ENCODE data around the gene RBPJL. TPM values are rescaled to one million over a fixed set of nuclear protein-coding genes. Genes with fewer than 3 reads are reported as not detected.

Gene RBPJL
- total RNA-seq, 1 donor from 2014 or later = not detected

- TF ChIP-seq, protein P1, sequence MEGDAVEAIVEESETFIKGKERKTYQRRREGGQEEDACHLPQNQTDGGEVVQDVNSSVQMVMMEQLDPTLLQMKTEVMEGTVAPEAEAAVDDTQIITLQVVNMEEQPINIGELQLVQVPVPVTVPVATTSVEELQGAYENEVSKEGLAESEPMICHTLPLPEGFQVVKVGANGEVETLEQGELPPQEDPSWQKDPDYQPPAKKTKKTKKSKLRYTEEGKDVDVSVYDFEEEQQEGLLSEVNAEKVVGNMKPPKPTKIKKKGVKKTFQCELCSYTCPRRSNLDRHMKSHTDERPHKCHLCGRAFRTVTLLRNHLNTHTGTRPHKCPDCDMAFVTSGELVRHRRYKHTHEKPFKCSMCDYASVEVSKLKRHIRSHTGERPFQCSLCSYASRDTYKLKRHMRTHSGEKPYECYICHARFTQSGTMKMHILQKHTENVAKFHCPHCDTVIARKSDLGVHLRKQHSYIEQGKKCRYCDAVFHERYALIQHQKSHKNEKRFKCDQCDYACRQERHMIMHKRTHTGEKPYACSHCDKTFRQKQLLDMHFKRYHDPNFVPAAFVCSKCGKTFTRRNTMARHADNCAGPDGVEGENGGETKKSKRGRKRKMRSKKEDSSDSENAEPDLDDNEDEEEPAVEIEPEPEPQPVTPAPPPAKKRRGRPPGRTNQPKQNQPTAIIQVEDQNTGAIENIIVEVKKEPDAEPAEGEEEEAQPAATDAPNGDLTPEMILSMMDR (IDR thresholded peaks at IDR 0.05; ENCODE audit: partially characterized antibody, unreplicated experiment) = peak; percentile 99
- Mint-ChIP-seq H3K27me3 (ENCODE audit: unreplicated experiment) (peaks cover 14% of the 10 kb centered on the region), H3K27ac (ENCODE audit: unreplicated experiment) (peak overlapping the region; percentile 95), H3K36me3 (ENCODE audit: unreplicated experiment) (peaks cover 6% of the 10 kb centered on the region), H3K9me3 (ENCODE audit: unreplicated experiment) (peaks cover 22% of the 10 kb centered on the region), H3K4me1 (ENCODE audit: low read depth, unreplicated experiment) (peaks cover 15% of the 10 kb centered on the region), H3K4me3 (ENCODE audit: unreplicated experiment) (peak overlapping the region; percentile 82)
- peak; percentile 95 for DNase-seq
Measured at GRCh38 chr20:45293041-45294002, 13.3 kb upstream of the RBPJL start.

DNA sequence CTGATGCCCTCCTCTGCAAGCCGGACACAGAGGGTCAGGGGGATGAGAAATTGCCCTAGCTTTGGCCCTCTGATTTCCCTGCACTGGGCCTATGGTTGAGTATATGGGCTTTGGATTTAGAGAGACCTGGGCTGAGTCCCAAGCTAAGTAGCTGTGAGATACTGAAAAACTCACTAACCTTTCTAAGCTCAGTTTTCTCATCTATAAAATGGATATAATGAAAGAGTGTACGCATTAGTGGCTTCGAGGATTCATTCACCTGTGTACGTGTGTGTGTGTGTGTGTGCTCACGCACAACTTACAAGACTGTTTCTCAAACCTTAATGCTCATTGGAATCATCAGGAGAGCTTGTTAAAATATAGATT lies 12.7 kb upstream of the RBPJL start:
- H3K36me3 Mint-ChIP-seq (ENCODE audit: unreplicated experiment) = peaks cover 6% of the 10 kb centered on the region
- H3K4me3 Mint-ChIP-seq (ENCODE audit: unreplicated experiment) = peak overlapping the region; percentile 28
- H3K9me3 Mint-ChIP-seq (ENCODE audit: unreplicated experiment) = peaks cover 21% of the 10 kb centered on the region
- H3K27ac Mint-ChIP-seq (ENCODE audit: unreplicated experiment) = peak overlapping the region; percentile 67
- DNase-seq = no peak
- TF ChIP-seq, protein P1 (IDR thresholded peaks at IDR 0.05; ENCODE audit: partially characterized antibody, unreplicated experiment) = peak; percentile 50
- peaks cover 16% of the 10 kb centered on the region for H3K27me3 Mint-ChIP-seq (ENCODE audit: unreplicated experiment)
- H3K4me1 Mint-ChIP-seq (ENCODE audit: low read depth, unreplicated experiment) = peaks cover 15% of the 10 kb centered on the region

DNA sequence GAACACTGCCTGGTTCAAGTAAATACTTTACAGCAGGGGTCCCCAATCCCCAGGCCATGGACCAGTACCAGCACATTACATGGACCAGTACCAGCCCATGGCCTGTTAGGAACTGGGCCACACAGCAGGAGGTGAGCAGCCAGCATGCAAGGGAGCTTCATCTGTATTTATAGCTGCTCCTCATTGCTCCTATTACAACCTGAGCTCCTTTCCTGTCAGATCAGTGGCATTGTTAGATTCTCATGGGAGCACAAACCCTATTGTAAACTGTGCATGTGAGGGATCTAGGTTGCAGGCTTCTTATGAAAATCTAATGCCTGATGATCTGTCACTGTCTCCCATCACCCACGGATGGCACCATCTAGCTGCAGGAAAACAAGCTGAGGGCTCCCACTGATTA lies 12.0 kb upstream of the RBPJL start:
- Mint-ChIP-seq H3K36me3 (ENCODE audit: unreplicated experiment) (peaks cover 6% of the 10 kb centered on the region), H3K4me1 (ENCODE audit: low read depth, unreplicated experiment) (peaks cover 15% of the 10 kb centered on the region), H3K9me3 (ENCODE audit: unreplicated experiment) (peaks cover 21% of the 10 kb centered on the region), H3K4me3 (ENCODE audit: unreplicated experiment) (no peak overlapping the region), H3K27ac (ENCODE audit: unreplicated experiment) (no peak overlapping the region), H3K27me3 (ENCODE audit: unreplicated experiment) (peaks cover 16% of the 10 kb centered on the region)
- TF ChIP-seq, protein P1 (IDR thresholded peaks at IDR 0.05; ENCODE audit: partially characterized antibody, unreplicated experiment) = no peak
- DNase-seq = no peak

GRCh38 chr20:45297786-45298497 lies 8.7 kb upstream of the RBPJL start:
- H3K36me3 Mint-ChIP-seq (ENCODE audit: unreplicated experiment) = peaks cover 6% of the 10 kb centered on the region
- peaks cover 2% of the 10 kb centered on the region for H3K4me1 Mint-ChIP-seq (ENCODE audit: low read depth, unreplicated experiment)
- H3K9me3 Mint-ChIP-seq (ENCODE audit: unreplicated experiment) = peaks cover 16% of the 10 kb centered on the region
- peaks cover 7% of the 10 kb centered on the region for H3K27me3 Mint-ChIP-seq (ENCODE audit: unreplicated experiment)
- DNase-seq = no peak
- TF ChIP-seq, protein P1 (IDR thresholded peaks at IDR 0.05; ENCODE audit: partially characterized antibody, unreplicated experiment) = no peak
- no peak overlapping the region for H3K4me3 Mint-ChIP-seq (ENCODE audit: unreplicated experiment)
- no peak overlapping the region for H3K27ac Mint-ChIP-seq (ENCODE audit: unreplicated experiment)
